Esophagus squamous epithelium (tissue), 4 donors: Measurements from ENCODE around the gene TMEM123.

Source experiments
- POLR2A ChIP-seq, 4 donors: fragments of 450-650 bp; IDR thresholded peaks; one replicate each; pipeline ENCODE4 v1.6.1; 2017; ENCODE audit warnings: antibody characterized with exemption in 4 of 4, mild to moderate bottlenecking in 4 of 4, moderate library complexity in 3 of 4
- TF ChIP-seq, protein P1 (sequence below), 6 experiments: fragments of 450-650 bp in 4 of 6; fragments of 200-600 bp in 2 of 6; sonication (generic) in 2 of 6; IDR thresholded peaks; one replicate each; pipeline ENCODE4 v1.5.1; 2016 to 2019; ENCODE audit warnings: antibody characterized with exemption in 6 of 6, mild to moderate bottlenecking in 4 of 6, moderate library complexity in 4 of 6

DNA sequence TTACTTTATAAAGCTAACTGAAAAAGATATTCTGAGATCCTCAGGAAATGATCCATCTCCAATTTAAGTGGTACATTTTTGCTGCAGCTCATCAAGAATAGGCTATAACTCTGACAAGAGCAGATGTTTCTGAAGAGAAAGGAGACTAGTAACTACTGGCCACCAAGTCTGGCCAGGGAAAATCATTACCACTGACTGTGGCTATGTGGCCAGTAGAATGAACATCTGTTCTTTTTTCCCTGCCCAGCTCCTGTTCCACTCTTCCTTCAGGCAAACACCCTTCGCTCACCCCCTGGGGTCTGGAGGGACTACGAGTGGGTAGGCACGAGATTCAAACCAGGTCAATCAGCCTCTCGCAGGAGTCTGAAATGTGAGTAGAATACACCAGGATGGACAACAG lies 23.9 kb downstream of the TMEM123 start:
- TF ChIP-seq, protein P1, sequence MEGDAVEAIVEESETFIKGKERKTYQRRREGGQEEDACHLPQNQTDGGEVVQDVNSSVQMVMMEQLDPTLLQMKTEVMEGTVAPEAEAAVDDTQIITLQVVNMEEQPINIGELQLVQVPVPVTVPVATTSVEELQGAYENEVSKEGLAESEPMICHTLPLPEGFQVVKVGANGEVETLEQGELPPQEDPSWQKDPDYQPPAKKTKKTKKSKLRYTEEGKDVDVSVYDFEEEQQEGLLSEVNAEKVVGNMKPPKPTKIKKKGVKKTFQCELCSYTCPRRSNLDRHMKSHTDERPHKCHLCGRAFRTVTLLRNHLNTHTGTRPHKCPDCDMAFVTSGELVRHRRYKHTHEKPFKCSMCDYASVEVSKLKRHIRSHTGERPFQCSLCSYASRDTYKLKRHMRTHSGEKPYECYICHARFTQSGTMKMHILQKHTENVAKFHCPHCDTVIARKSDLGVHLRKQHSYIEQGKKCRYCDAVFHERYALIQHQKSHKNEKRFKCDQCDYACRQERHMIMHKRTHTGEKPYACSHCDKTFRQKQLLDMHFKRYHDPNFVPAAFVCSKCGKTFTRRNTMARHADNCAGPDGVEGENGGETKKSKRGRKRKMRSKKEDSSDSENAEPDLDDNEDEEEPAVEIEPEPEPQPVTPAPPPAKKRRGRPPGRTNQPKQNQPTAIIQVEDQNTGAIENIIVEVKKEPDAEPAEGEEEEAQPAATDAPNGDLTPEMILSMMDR (IDR thresholded peaks at IDR 0.05) = no peak
- no peak for TF ChIP-seq POLR2A (IDR thresholded peaks at IDR 0.05)
